DMS114 treated with DMSO at 0.1 percent for 48 hours (cell line): ENCODE data around the gene RNF212.

Experiments used
- DNase-seq: peaks from one replicate; lab custom pipeline; 2025; ENCODE audit not compliant: unreplicated experiment; lab: John Stamatoyannopoulos, UW

Gene RNF212

GRCh38 chr4:1090465-1091440, 22.6 kb downstream of the RNF212 start:
- DNase-seq: no peak

GRCh38 chr4:1090036-1090435, 23.3 kb downstream of the RNF212 start:
- no peak for DNase-seq

GRCh38 chr4:1087371-1087770, 26.0 kb downstream of the RNF212 start:
- no peak for DNase-seq

- DNase-seq: no peak
Measured at GRCh38 chr4:1086011-1086410, 27.4 kb downstream of the RNF212 start.

- DNase-seq: no peak
Measured at GRCh38 chr4:1085404-1085799, 28.0 kb downstream of the RNF212 start.

- DNase-seq: no peak
Measured at GRCh38 chr4:1084796-1085403, 28.5 kb downstream of the RNF212 start.

- no peak for DNase-seq
Measured at GRCh38 chr4:1084394-1084793, 29.0 kb downstream of the RNF212 start.

GRCh38 chr4:1082215-1083182, 30.9 kb downstream of the RNF212 start:
- no peak for DNase-seq

GRCh38 chr4:1081689-1082040, 31.7 kb downstream of the RNF212 start:
- no peak for DNase-seq

GRCh38 chr4:1080961-1081688, 32.2 kb downstream of the RNF212 start:
- DNase-seq: no peak

GRCh38 chr4:1080432-1080831, 32.9 kb downstream of the RNF212 start:
- no peak for DNase-seq

- no peak for DNase-seq
Measured at GRCh38 chr4:1079711-1080265, 33.6 kb downstream of the RNF212 start.

GRCh38 chr4:1078490-1078889, 34.9 kb downstream of the RNF212 start:
- DNase-seq: no peak

GRCh38 chr4:1077711-1078477, 35.5 kb downstream of the RNF212 start:
- DNase-seq: no peak

- no peak for DNase-seq
Measured at GRCh38 chr4:1075809-1076699, 37.3 kb downstream of the RNF212 start.

- no peak for DNase-seq
Measured at GRCh38 chr4:1075225-1075624, 38.1 kb downstream of the RNF212 start.

- no peak for DNase-seq
Measured at GRCh38 chr4:1074077-1074476, 39.3 kb downstream of the RNF212 start.

GRCh38 chr4:1072830-1073446, 40.4 kb downstream of the RNF212 start:
- peak; percentile 7 for DNase-seq
